Inferior parietal cortex (tissue), 1 donor: ENCODE data around the gene PLCD3.
A peak's percentile ranks its signal among the peaks of the same experiment; 100 is the strongest.

Experiments used
- DNase-seq: peaks from one replicate; pipeline ENCODE4 v3.0.0-alpha.2; 2016; ENCODE audit errors: extremely low spot score

Gene PLCD3

DNA sequence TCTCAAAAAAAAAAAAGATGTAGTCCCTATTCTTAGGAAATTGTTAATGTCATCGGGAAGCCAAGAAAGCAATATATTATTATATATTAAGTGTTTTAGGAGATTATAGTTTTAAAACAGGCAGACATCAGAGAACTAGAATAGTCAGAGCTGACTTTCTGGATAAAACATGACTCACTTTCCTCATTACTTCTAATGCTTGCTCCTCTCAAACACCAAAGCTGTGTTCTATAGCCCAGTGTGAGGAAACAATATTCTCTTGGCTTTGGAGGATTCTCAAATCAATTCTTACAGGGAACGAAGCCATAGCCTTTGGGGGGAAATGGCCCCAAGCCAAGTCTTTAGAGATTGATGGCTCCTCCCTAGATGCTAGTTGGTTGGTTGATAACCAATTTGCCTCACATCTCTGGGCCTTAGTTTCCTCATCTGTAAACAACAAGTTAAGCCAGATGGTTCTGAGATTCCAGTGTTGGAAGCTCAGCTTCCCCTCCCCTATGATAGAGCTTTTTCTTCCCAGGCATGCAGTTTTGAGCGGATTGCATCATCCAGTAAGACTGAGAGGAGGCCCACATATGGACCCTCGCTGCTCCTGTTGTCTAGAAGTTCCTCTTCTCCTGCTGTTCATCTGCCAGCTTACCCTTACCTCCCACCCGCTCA is 58.8 kb downstream of the PLCD3 start:
- DNase-seq, result no peak

GRCh38 chr17:45070809-45071208 is 61.5 kb downstream of the PLCD3 start:
- no peak for DNase-seq

- DNase-seq, result no peak
These were observed 62.3 kb downstream of the PLCD3 start for GRCh38 chr17:45070001-45070400.

DNA sequence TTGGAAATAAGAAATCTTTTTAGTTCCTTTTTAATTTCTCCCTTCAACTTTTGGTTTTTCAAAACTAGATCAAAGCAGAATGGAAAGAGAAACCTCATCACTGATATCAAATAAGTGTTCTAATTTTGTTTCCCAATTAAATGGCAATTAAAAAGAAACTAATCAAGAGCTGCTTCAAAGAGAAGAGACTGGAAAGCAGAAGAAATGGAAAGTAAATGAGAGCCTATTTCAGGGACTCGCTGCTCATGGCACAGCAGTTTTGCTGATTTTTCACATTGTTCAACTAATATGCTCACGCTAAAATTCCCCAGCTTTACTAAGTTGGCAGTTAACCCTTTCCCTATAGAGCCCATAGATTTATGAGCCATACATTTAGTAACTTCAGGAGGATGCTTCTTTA is 64.7 kb downstream of the PLCD3 start:
- DNase-seq, result no peak

DNA sequence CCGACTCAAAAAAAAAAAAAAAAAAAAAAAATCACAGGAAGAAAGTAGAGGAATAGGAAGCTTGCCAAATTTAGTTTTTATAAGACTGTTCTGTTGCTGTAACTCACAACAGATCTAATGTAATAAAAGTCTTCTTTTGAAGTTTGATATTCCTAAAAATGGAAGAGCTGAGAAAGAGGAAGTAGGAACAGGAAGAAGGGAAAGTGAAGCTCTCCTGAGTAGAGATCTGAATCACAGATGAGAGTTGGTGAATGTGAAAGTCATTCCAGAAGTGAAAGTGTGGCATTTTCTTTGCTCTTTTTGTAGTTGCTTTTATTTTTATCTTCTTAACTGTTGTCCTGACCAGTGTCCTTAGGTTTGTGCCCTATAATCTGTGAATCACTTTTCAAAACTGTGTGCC is 69.1 kb downstream of the PLCD3 start:
- no peak for DNase-seq

DNA sequence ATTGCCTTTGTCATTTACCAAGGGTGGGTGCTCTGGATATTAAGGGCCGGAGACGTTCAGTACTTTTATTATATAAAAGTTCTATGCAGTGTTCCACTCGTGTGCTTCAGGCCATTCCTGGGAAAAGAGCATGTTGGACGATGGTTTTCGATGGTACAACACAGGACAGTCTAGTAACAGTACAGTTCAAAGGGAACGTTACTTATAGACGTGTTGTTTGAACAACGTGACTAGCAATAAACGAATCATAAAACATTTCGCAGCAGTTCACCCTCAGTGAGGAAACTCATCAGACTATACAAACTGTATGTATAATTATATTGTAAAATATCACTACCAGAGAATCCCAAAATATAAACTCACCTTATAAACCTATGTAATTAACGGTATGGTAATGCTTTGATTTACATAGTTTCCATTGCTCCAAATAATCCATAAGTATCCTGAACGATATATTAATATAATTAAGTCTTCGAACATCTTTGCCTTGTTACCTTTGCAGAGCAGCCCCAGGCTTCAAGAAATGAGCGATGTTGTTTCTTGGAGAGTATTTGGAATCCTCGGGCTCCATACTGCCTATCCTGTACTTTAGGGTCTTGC is 70.6 kb downstream of the PLCD3 start:
- no peak for DNase-seq

GRCh38 chr17:45060797-45061605 is 71.3 kb downstream of the PLCD3 start, which contains the start of gene NMT1:
TSS of gene NMT1 (plus strand) at chr17:45061317. CDS start at chr17:45061330, 13 bp downstream.
- DNase-seq, result peak; percentile 100

DNA sequence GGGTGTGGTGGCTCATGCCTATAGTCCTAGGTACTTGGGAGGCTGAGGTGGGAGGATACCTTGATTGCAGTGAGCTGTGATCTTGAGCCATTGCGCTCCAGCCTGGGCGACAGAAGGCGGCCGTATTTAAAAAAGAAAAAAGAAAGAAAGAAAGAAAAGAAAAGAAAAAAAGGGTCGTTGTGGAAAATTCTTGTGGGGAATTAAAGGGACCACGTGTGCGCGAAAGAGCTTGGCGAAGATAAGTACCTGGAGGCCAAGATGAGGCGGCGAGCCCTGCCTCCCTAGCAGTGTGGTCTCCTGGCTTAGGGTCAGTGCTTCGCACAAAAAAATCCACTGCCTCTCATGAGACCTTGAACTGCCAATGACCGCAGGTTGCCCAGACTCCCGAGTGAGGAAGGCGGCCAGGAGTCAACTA is 71.9 kb downstream of the PLCD3 start:
- no peak for DNase-seq
